ENCODE measurements around the gene CFAP157.

Gene CFAP157

GRCh38 chr9:127716412-127716811 lies 9.6 kb downstream of the CFAP157 start:
- no peak for DNase-seq

GRCh38 chr9:127717766-127718165 lies 11.0 kb downstream of the CFAP157 start:
- DNase-seq = no peak

- no peak for DNase-seq
These were observed 13.5 kb downstream of the CFAP157 start for GRCh38 chr9:127720031-127720864.

GRCh38 chr9:127720865-127721227 lies 14.1 kb downstream of the CFAP157 start:
- DNase-seq = no peak

GRCh38 chr9:127721391-127721821 lies 14.6 kb downstream of the CFAP157 start:
- no peak for DNase-seq

- DNase-seq = no peak
These were observed 15.4 kb downstream of the CFAP157 start for GRCh38 chr9:127722055-127722745.

- no peak for DNase-seq
These were observed 16.2 kb downstream of the CFAP157 start for GRCh38 chr9:127723013-127723412.

- no peak for DNase-seq
These were observed 16.7 kb downstream of the CFAP157 start for GRCh38 chr9:127723444-127723843.

GRCh38 chr9:127724012-127724411 lies 17.2 kb downstream of the CFAP157 start:
- DNase-seq = no peak

- DNase-seq = no peak
These were observed 20.1 kb downstream of the CFAP157 start for GRCh38 chr9:127726871-127727270.

GRCh38 chr9:127728808-127729207 lies 22.0 kb downstream of the CFAP157 start:
- no peak for DNase-seq

- DNase-seq = no peak
These were observed 22.9 kb downstream of the CFAP157 start for GRCh38 chr9:127729522-127730256.

- DNase-seq = no peak
These were observed 23.5 kb downstream of the CFAP157 start for GRCh38 chr9:127730262-127730661.

- DNase-seq = no peak
These were observed 24.1 kb downstream of the CFAP157 start for GRCh38 chr9:127730799-127731410.

GRCh38 chr9:127731938-127732337 lies 25.1 kb downstream of the CFAP157 start:
- DNase-seq = no peak

- no peak for DNase-seq
These were observed 25.7 kb downstream of the CFAP157 start for GRCh38 chr9:127732444-127732843.

- no peak for DNase-seq
These were observed 26.8 kb downstream of the CFAP157 start for GRCh38 chr9:127733614-127734013.

- no peak for DNase-seq
These were observed 27.5 kb downstream of the CFAP157 start for GRCh38 chr9:127734247-127734746.

- DNase-seq = peak; percentile 97 to 99 (median 98)
These were observed 28.1 kb downstream of the CFAP157 start, which contains the start of gene TOR2A for GRCh38 chr9:127734747-127735529. TSS of gene TOR2A (minus strand) at chr9:127735294. CDS start at chr9:127735270, 24 bp downstream.

GRCh38 chr9:127735530-127736185 lies 28.9 kb downstream of the CFAP157 start:
- DNase-seq = no peak

- DNase-seq = no peak
These were observed 31.9 kb downstream of the CFAP157 start for GRCh38 chr9:127738666-127739065.

Data from T-helper 1 cell (primary cell).